K562 (cell line): Measurements from ENCODE around the gene GPER1. TPM values are rescaled to one million over a fixed set of nuclear protein-coding genes. Genes with fewer than 3 reads are reported as not detected.

Experiments
- ARID4B ChIP-seq: sonication (generic); formaldehyde crosslinking; IDR thresholded peaks from 2 replicates; pipeline ENCODE4 v1.8.0; 2022; ENCODE audit warnings: mild to moderate bottlenecking, missing genetic modification reagents
- BRD9 ChIP-seq: fragments of 450-650 bp; IDR thresholded peaks from 2 replicates; pipeline ENCODE4 v1.6.1; 2018; ENCODE audit warnings: low read depth; ENCODE audit not compliant: partially characterized antibody
- CEBPB ChIP-seq: fragments of 450-650 bp; IDR thresholded peaks from 2 replicates; pipeline ENCODE4 v1.6.1; 2016; ENCODE audit warnings: missing genetic modification characterization, missing compliant biosample characterization
- CLOCK ChIP-seq: fragments of 250-450 bp; sonication (Bioruptor Pico); IDR thresholded peaks from 2 replicates; pipeline ENCODE4 v1.4.0; 2020; ENCODE audit warnings: mild to moderate bottlenecking, moderate library complexity, borderline replicate concordance
- FOXA3 ChIP-seq, 2 experiments: fragments of 450-650 bp in 1 of 2; sonication (generic) in 1 of 2; formaldehyde crosslinking; IDR thresholded peaks in 1 of 2; conservative IDR thresholded peaks in 1 of 2; 2 replicates each; pipeline versions ENCODE4 v1.4.0 to v1.8.0; 2020 to 2022; ENCODE audit warnings: mild to moderate bottlenecking in 2 of 2, missing genetic modification reagents in 1 of 2
- HDAC6 ChIP-seq: IDR thresholded peaks from 2 replicates; pipeline ENCODE4 v1.6.1; 2012; ENCODE audit warnings: low read depth, mild to moderate bottlenecking, control low read depth, inconsistent platforms, low read length, moderate library complexity
- JUNB ChIP-seq: fragments of 450-650 bp; formaldehyde crosslinking; conservative IDR thresholded peaks from 2 replicates; pipeline ENCODE4 v1.4.0; 2020; ENCODE audit warnings: mild to moderate bottlenecking
- NR4A1 ChIP-seq, 2 experiments: fragments of 250-450 bp in 1 of 2; fragments of 450-650 bp in 1 of 2; sonication (Bioruptor Pico) in 1 of 2; IDR thresholded peaks; 2 replicates each; pipeline versions ENCODE4 v1.4.0 to v1.6.1; 2016 to 2020; ENCODE audit warnings: mild to moderate bottlenecking in 2 of 2, missing compliant biosample characterization in 1 of 2, missing genetic modification characterization in 1 of 2, moderate library complexity in 1 of 2
- TEAD2 ChIP-seq: fragments of 450-650 bp; IDR thresholded peaks from 2 replicates; pipeline ENCODE4 v1.6.1; 2016; ENCODE audit warnings: missing genetic modification characterization, control low read depth, missing compliant biosample characterization
- THAP12 ChIP-seq: fragments of 250-450 bp; sonication (Bioruptor Pico); IDR thresholded peaks from 2 replicates; pipeline ENCODE4 v1.9.0; 2021; ENCODE audit warnings: mild to moderate bottlenecking, inconsistent platforms
- ZBTB9 ChIP-seq: fragments of 450-650 bp; formaldehyde crosslinking; IDR thresholded peaks from 2 replicates; pipeline ENCODE4 v1.4.0; 2020; ENCODE audit warnings: mild to moderate bottlenecking, moderate library complexity
- ZNF239 ChIP-seq: fragments of 250-450 bp; sonication (Bioruptor Pico); IDR thresholded peaks from 2 replicates; pipeline ENCODE4 v1.4.0; 2020; ENCODE audit warnings: mild to moderate bottlenecking
- ZNF274 ChIP-seq: IDR thresholded peaks from 2 replicates; pipeline ENCODE4 v1.6.1; 2011; ENCODE audit warnings: low read depth, mild to moderate bottlenecking, low read length, moderate library complexity, borderline replicate concordance
- ZNF282 ChIP-seq: sonication (generic); formaldehyde crosslinking; IDR thresholded peaks from 2 replicates; pipeline ENCODE4 v1.8.1; 2023; ENCODE audit warnings: missing genetic modification reagents
- ZSCAN29 ChIP-seq: fragments of 450-650 bp; IDR thresholded peaks from 2 replicates; pipeline ENCODE4 v1.6.1; 2017
- polyA plus RNA-seq, 8 experiments: library from polyadenylated mRNA; depleted of rRNA in 4 of 8; stranded (reverse) in 5 of 8; unstranded in 3 of 8; fragments of >200 nt; fragmentation: Nextera tagmentation in 2 of 8; fragmentation: Illumina TruSeq in 1 of 8; extraction: Ambion mirVana in 2 of 8; extraction: Trizol in 1 of 8; gene quantifications; 2 replicates each; pipeline versions ENCODE4 v1.2.1 to v1.2.3, GENCODE V29; 2011 to 2014; ENCODE audit warnings: inconsistent platforms in 1 of 8, missing spikeins in 1 of 8
- total RNA-seq, 7 experiments: library from RNA; depleted of rRNA in 6 of 7; stranded (reverse); fragments of >200 nt in 6 of 7; fragmentation: Illumina TruSeq in 2 of 7; extraction: Trizol in 2 of 7; gene quantifications; 2 replicates each; pipeline versions ENCODE4 v1.2.1 to v1.2.3, GENCODE V29; 2011 to 2021; ENCODE audit warnings: low replicate concordance in 1 of 7

The GPER1 gene
- total and polyA plus RNA-seq, 9 of the 15 experiments (the other 6 are each of a cell fraction or from before 2014, with no cell fraction given) = 0.04 to 0.09 (median 0.08) TPM; not detected in 6

- TF ChIP-seq ARID4B (CRISPR knock-in tag) (no peak), CLOCK (CRISPR knock-in tag) (no peak), ZBTB9 (CRISPR knock-in tag) (peak; percentile 75; the same call in 1 of the 2 replicates), HDAC6 (no peak), TEAD2 (no peak), NR4A1 (CRISPR knock-in tag; IDR thresholded peaks at IDR 0.05) (no peak), NR4A1 (tag; IDR thresholded peaks at IDR 0.05) (no peak), BRD9 (no peak), ZNF282 (no peak), FOXA3 (CRISPR knock-in tag; conservative IDR thresholded peaks at IDR 0.05 in 1 of 2, IDR thresholded peaks at IDR 0.05 in 1 of 2) (no peak), ZSCAN29 (no peak), THAP12 (peak; percentile 41; the same call in 1 of the 2 replicates), CEBPB (tag) (no peak), ZNF274 (no peak), JUNB (no peak), ZNF239 (no peak)
Measured at GRCh38 chr7:1041551-1042491, 46.1 kb upstream of the GPER1 start (continued).
